HepG2 (cell line): ENCODE data around the gene MAP1LC3B. TPM values are rescaled to one million over a fixed set of nuclear protein-coding genes. Genes with fewer than 3 reads are reported as not detected.

Experiments used
- CENPBD1 ChIP-seq: sonication (generic); formaldehyde crosslinking; IDR thresholded peaks from 2 replicates; pipeline ENCODE4 v1.8.0; 2022; ENCODE audit warnings: missing genetic modification reagents, low read depth, mild to moderate bottlenecking, borderline replicate concordance
- HNF4A ChIP-seq: sonication (generic); formaldehyde crosslinking; IDR thresholded peaks from 2 replicates; pipeline ENCODE4 v1.4.0; 2020; ENCODE audit warnings: missing genetic modification reagents
- IKZF5 ChIP-seq: IDR thresholded peaks from 2 replicates; pipeline ENCODE4 v1.6.1; 2018; ENCODE audit warnings: missing genetic modification reagents, mild to moderate bottlenecking, missing compliant biosample characterization
- IRX3 ChIP-seq: sonication (generic); formaldehyde crosslinking; IDR thresholded peaks from 2 replicates; pipeline ENCODE4 v1.8.1; 2023; ENCODE audit warnings: mild to moderate bottlenecking, low read depth, missing genetic modification reagents, borderline replicate concordance
- MAFG ChIP-seq: sonication (generic); formaldehyde crosslinking; IDR thresholded peaks from 2 replicates; pipeline ENCODE4 v1.5.1; 2020; ENCODE audit warnings: mild to moderate bottlenecking, missing genetic modification reagents
- POLR2G ChIP-seq: fragments of 200-400 bp; formaldehyde crosslinking; IDR thresholded peaks from 2 replicates; pipeline ENCODE4 v1.6.1; 2018; ENCODE audit warnings: mild to moderate bottlenecking, low read depth, low read length, moderate library complexity
- RBM22 ChIP-seq: fragments of 200-400 bp; formaldehyde crosslinking; optimal IDR thresholded peaks from 2 replicates; pipeline ENCODE3; 2017; ENCODE audit warnings: mild to moderate bottlenecking, low read length, moderate library complexity
- SKIL ChIP-seq: sonication (generic); formaldehyde crosslinking; IDR thresholded peaks from 2 replicates; pipeline ENCODE4 v1.8.0; 2022; ENCODE audit warnings: missing genetic modification reagents, mild to moderate bottlenecking, moderate library complexity, borderline replicate concordance
- SOX5 ChIP-seq: IDR thresholded peaks from 2 replicates; pipeline ENCODE4 v1.6.1; 2016; ENCODE audit warnings: borderline replicate concordance
- TARDBP ChIP-seq: sonication (generic); formaldehyde crosslinking; IDR thresholded peaks from 2 replicates; pipeline ENCODE4 v1.8.0; 2022; ENCODE audit warnings: mild to moderate bottlenecking, missing genetic modification reagents
- YEATS4 ChIP-seq: sonication (generic); formaldehyde crosslinking; IDR thresholded peaks from 2 replicates; pipeline ENCODE4 v1.4.0; 2020; ENCODE audit warnings: missing genetic modification reagents, borderline replicate concordance
- ZBTB14 ChIP-seq: sonication (generic); formaldehyde crosslinking; IDR thresholded peaks from 2 replicates; pipeline ENCODE4 v1.4.0; 2020; ENCODE audit warnings: missing genetic modification reagents
- ZC3H4 ChIP-seq: sonication (generic); formaldehyde crosslinking; IDR thresholded peaks from 2 replicates; pipeline ENCODE4 v1.4.0; 2020; ENCODE audit warnings: missing genetic modification reagents, borderline replicate concordance
- ZNF121 ChIP-seq: sonication (generic); formaldehyde crosslinking; IDR thresholded peaks from 2 replicates; pipeline ENCODE4 v1.5.0; 2020; ENCODE audit warnings: mild to moderate bottlenecking, missing genetic modification reagents
- ZNF24 ChIP-seq: fragments of 450-650 bp; IDR thresholded peaks from 2 replicates; pipeline ENCODE4 v1.6.1; 2017; ENCODE audit warnings: antibody characterized with exemption, mild to moderate bottlenecking
- ZNF44 ChIP-seq: sonication (generic); formaldehyde crosslinking; IDR thresholded peaks from 2 replicates; pipeline ENCODE4 v1.5.1; 2020; ENCODE audit warnings: mild to moderate bottlenecking, missing genetic modification reagents
- ZNF501 ChIP-seq: sonication (generic); formaldehyde crosslinking; IDR thresholded peaks from 2 replicates; pipeline ENCODE4 v1.5.1; 2020; ENCODE audit warnings: mild to moderate bottlenecking, moderate library complexity, missing genetic modification reagents
- ZNF709 ChIP-seq: sonication (generic); formaldehyde crosslinking; IDR thresholded peaks from 2 replicates; pipeline ENCODE4 v1.5.0; 2020; ENCODE audit warnings: mild to moderate bottlenecking, missing genetic modification reagents
- ZNF770 ChIP-seq: sonication (generic); formaldehyde crosslinking; IDR thresholded peaks from 2 replicates; pipeline ENCODE4 v1.5.0; 2020; ENCODE audit warnings: mild to moderate bottlenecking, missing genetic modification reagents
- ZNF841 ChIP-seq: sonication (generic); formaldehyde crosslinking; IDR thresholded peaks from 2 replicates; pipeline ENCODE4 v1.8.1; 2023; ENCODE audit warnings: missing genetic modification reagents, borderline replicate concordance
- polyA plus RNA-seq, 8 experiments: library from polyadenylated mRNA; depleted of rRNA in 3 of 8; stranded (reverse) in 7 of 8; unstranded in 1 of 8; fragments of >200 nt; fragmentation: Illumina TruSeq in 4 of 8; extraction: Trizol in 4 of 8; gene quantifications; 2 replicates each; pipeline versions ENCODE4 v1.2.1 to v1.2.3, GENCODE V29; 2011 to 2016; ENCODE audit warnings: low read depth in 4 of 8, missing spikeins in 1 of 8, mixed read lengths in 1 of 8; ENCODE audit not compliant: insufficient read depth in 1 of 8
- total RNA-seq, 5 experiments: library from RNA; depleted of rRNA; stranded (reverse); fragments of >200 nt; fragmentation: Illumina TruSeq; extraction: Trizol; gene quantifications; 2 replicates each; pipeline ENCODE4 v1.2.3, GENCODE V29; 2016; ENCODE audit warnings: low read depth in 1 of 5

The MAP1LC3B gene
- total and polyA plus RNA-seq, 2 of the 13 experiments (the other 11 are each of a cell fraction or from before 2014, with no cell fraction given): 15.7 to 37.4 TPM

- TF ChIP-seq TARDBP (CRISPR knock-in tag): peak; percentile 93
- TF ChIP-seq IRX3 (CRISPR knock-in tag): peak; percentile 3; the same call in 1 of the 2 replicates
- no peak for TF ChIP-seq ZNF501 (CRISPR knock-in tag)
- TF ChIP-seq MAFG: no peak
- TF ChIP-seq ZNF24: peak; percentile 99
- TF ChIP-seq ZNF121 (CRISPR knock-in tag): no peak; the same call in 1 of the 2 replicates
- TF ChIP-seq ZNF709 (CRISPR knock-in tag): 0 out of 2 replicates have a peak, but pooled peaks have one; percentile 72
- no peak for TF ChIP-seq POLR2G
- TF ChIP-seq SKIL: no peak
- TF ChIP-seq ZNF770: no peak
- TF ChIP-seq ZNF44 (CRISPR knock-in tag): peak; percentile 70; the same call in 1 of the 2 replicates
- peak; percentile 91 for TF ChIP-seq IKZF5 (CRISPR knock-in tag)
- TF ChIP-seq HNF4A (CRISPR knock-in tag): peak; percentile 71
- peak; percentile 80; the same call in 1 of the 2 replicates for TF ChIP-seq YEATS4
- peak; percentile 93 for TF ChIP-seq ZC3H4 (CRISPR knock-in tag)
- TF ChIP-seq SOX5 (CRISPR knock-in tag): peak; percentile 87
- peak; percentile 99 for TF ChIP-seq RBM22
- peak; percentile 75; the same call in 1 of the 2 replicates for TF ChIP-seq ZNF841
- TF ChIP-seq CENPBD1: no peak; the same call in 1 of the 2 replicates
- TF ChIP-seq ZBTB14 (CRISPR knock-in tag): peak; percentile 44; the same call in 1 of the 2 replicates
Measured at GRCh38 chr16:87383505-87384161, 8.5 kb upstream of the MAP1LC3B start, which contains the start of gene FBXO31 (continued).
